OCI-M2 (cell line): Measurements from ENCODE around the gene LHFPL6.

ENCODE experiments used
- DNase-seq: peaks from one replicate; lab custom pipeline; 2025; ENCODE audit not compliant: unreplicated experiment; lab: John Stamatoyannopoulos, UW

Gene LHFPL6

GRCh38 chr13:39397226-39397895 is 205.6 kb downstream of the LHFPL6 start:
- no peak for DNase-seq

DNA sequence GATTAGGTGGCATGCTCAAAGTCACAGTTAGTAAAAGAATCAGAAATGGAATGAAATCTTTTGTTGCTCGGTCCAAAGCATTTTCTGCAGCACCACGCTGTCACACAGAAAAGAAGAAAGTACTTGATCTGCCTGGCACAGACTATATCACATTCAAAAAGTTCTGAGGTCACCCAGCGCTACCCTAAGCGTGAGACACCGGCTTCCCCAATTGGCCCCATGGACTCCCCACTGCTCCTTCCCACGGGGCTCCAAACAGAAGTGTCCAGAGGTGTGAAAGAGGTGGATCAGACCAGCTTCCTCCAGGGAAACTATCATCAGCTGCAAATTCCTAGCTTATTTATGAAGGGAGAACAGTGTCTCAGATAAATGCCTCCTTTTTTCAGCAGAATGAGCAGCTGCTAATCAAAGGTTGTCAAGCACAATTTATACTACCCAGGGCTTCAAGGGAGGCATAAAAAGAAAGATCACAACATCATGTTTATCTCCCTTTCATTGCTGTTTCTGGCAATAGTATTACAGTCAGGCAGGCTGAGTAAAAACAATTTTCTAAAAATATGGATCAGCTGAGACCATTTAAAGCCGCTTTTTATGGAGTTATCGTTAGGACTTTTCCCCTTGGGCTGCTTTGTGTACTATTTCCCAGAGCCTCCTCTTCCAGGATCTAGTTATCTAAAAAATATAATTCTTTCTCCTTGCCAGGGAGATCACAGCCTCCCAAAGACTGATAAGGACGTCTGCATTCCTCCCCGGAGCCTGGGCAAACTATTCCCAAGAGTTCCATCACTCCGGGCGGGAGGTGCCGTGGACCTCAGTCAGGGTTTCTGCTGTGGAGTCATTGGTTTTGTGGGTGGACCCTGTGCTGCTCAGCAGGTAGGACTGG is 208.0 kb downstream of the LHFPL6 start:
- no peak for DNase-seq

DNA sequence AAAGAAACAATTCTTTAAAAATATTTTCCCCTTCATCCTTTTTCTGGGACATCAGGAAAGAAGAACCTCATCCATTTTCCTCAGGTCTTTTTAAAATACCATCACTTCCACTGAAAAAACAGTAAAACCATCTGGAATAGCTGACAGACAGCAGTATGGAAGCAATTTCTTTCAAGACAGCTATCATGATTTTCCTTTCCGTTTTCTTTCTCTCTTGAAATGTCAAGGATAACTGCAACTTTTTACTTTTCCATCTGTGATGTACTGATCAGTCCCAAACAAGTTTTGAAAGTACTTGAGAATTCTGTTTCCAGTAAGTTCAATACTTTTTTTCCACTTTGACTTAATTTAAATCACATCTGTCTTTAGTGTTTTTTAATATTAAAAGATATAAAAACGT is 211.2 kb downstream of the LHFPL6 start:
- no peak for DNase-seq

DNA sequence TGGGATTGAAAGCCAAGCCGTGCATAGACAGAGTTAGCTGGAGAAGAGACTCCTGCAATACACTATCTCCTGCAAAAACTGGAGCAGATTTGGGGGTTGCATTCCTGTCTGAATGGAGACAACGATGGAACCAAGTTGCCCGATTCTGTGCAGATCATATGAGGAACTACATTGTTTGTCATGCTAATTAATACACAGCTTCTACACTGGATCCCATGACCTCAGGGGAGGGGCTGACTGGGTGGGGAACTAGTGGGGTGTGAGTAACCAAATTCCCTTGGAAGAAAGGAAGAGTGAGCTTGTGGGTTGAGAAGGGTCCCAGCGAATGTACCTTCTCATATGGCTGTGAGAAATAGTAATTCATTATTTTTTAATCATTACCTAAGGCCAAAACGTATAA is 214.0 kb downstream of the LHFPL6 start:
- DNase-seq: no peak

DNA sequence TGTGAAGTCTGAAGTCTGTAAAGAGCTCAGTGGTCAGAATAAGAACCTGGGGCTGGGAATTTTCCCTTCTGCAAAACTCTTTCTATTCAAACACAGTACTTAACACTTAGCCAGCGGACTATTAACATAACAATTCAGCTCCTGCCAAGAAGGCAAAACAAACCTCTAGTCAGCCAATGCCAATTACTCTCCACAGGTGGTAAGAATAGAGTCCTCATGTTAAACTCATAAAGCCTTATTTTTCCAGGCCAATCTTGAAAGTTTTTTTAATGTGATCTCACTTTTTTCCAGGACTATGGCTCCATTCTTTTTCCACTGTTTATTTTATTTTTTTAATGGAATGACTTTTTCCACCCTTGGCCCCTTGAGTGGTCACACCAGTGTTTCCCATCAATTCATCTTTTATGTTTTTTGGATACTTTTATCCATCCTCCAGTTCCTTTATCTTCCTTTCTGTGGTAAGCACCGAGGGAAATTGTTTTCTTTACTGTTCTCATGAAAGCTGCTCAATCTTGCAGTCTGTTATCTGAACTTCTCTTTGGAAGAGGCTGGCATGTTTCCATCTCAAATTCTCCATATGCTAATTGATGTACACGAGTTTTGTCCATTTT is 217.3 kb downstream of the LHFPL6 start:
- DNase-seq: no peak

DNA sequence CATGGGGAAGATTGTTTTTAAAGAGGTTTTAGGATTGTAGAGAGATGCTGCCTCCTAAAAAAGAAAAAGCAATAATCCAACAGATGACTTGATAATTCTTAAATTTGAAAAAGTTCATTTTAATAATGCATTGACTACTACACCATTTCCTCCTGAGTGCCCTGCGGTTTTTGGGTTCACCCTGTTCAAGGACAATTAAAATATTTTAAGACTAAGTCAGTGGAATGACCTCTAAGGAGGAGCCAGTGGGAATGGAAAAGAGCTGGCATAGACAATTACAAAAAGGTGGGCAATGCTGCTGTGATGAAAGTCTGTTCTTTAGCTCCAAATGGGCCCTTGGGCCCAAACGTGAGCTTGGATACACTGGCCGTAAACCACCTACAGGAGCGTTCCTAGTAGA is 217.8 kb downstream of the LHFPL6 start:
- no peak for DNase-seq

DNA sequence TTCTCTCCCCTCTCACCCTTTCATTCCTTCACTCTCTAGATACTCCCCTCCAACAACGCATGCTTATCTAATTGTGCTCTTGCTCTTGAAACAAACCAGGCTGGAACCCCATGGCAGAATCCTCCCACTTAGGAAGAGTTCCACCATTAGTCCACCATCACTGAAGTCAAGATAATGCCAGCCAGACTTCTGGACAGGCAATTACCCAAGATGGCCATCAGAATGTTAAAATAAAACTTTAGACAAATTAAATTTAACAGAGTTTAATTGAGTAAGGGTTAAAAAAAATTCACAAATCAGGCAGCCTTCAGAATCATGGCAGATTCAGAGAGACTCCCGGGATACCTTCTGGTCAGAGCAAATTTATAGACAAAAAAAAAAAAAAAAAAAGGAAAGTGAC is 221.5 kb downstream of the LHFPL6 start:
- no peak for DNase-seq

- no peak for DNase-seq
Observed at GRCh38 chr13:39379667-39380655, 223.0 kb downstream of the LHFPL6 start.

DNA sequence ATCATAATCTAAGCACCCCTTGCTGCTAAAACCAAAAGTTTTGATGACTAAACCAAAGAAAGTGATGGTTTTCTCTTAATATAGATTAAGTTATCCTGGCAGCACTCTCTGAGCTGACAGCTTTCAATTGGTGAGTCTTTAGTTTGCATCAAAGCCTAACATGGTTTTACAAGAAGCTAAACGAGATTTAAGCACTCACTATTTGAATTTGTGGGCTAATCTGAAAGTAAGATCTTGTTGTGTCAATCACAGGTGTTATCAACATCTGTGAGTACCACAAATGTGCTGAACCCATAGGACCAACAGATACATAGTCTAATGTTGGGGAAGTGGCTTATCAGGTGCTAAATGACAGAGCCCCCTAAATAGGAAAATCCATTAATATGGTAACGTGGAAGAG is 223.9 kb downstream of the LHFPL6 start:
- no peak for DNase-seq

- DNase-seq: no peak
Observed at GRCh38 chr13:39378306-39378705, 224.7 kb downstream of the LHFPL6 start.

DNA sequence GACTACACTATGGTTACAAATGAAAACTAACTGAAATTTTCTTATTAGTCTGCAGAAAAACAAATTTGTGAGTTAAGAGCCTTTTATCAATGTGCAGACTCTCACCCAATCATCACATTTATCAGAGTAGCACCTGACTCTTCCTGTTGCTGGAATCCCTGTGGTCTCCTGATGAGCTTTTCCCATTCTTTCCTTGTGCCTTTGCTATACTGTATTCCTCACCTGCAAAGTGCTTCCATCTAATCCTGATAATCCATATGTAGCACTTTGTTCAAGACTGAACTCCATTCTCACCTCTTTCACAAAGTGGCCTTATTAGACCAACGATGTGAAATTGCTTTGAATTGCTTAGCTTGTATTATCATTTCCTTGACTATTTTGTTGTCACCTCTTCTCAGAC is 225.3 kb downstream of the LHFPL6 start:
- no peak for DNase-seq

- DNase-seq: no peak
Observed at GRCh38 chr13:39376076-39376475, 226.9 kb downstream of the LHFPL6 start.

GRCh38 chr13:39375601-39376000 is 227.4 kb downstream of the LHFPL6 start:
- DNase-seq: no peak

- DNase-seq: no peak
Observed at GRCh38 chr13:39374741-39375189, 228.2 kb downstream of the LHFPL6 start.

- no peak for DNase-seq
Observed at GRCh38 chr13:39373145-39373544, 229.8 kb downstream of the LHFPL6 start.

DNA sequence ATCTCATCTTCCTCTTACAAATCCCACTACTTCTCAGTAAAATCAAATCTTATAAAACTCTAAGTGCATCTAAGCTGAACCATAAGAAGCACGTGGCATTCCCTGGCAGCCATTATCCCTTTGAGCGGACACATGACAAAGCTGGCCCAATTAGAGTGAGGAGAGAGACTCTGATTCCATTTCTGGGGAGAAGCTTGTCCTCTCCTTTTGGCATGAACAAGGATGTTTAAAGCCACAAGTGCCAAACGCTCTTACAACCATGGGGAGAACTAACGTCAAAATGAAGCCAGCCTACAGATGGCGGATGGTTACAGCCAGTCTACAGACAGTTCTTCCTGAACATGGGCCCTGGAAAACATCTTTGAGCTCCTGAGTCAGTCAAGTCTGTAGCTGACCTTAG is 231.3 kb downstream of the LHFPL6 start:
- no peak for DNase-seq

DNA sequence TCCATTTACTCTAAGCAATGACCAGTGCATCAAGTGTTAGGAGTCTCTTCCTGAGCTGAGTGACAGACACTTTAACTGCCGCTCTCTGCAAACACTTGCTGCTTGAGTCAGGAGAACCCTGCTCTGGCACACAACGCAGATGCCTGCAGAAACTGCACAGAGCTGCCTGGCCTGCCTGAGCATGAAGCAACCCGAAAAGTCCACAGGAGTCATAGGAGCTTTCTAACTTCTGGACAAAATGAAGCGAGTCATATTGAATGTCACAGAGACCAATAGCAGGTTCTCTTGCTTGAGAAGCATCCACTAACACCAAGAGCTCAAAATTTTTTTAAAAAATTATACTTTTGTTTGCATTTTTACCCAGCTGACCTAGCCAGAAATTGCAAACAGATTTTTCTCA is 232.4 kb downstream of the LHFPL6 start:
- no peak for DNase-seq

- no peak for DNase-seq
Observed at GRCh38 chr13:39370048-39370447, 232.9 kb downstream of the LHFPL6 start.

DNA sequence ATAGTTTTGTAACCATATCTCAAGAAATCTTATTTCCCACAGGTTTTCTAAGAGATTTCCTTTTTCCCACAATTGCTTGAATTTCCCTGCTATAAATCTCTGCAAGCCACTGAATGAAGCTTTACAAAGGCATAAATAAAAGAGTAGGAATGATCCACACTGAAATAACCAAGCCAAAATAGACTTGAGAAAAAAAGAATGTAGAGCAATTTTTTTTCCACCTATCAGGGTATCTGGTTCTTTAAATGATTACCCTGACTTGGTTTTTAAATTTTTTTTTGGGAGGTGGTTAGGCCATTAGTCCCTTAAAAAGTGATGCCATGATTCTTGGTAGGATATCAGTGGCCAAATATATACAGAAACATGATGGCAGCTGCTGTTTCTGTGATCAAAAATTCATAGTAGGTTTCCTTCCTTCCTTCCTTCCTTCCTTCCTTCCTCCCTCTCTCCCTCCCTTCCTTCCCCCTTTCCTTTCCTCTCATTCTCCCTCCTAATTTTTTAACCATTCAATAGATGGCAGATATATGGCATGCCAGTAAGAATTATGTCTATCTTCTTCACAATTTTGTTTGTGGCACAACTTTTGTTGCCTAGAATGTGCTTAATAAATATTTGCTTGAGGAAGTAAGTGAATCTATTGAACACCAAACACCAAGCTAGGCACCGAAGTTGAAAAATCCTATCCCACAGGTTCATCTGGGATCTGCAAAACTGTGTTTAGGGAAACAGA is 233.7 kb downstream of the LHFPL6 start:
- no peak for DNase-seq

GRCh38 chr13:39365879-39366278 is 237.1 kb downstream of the LHFPL6 start:
- DNase-seq: no peak
